HPDE6-E6E7 (cell line): ENCODE results near the gene KLHL29.
A peak's percentile ranks its signal among the peaks of the same experiment; 100 is the strongest.

Source experiments
- DNase-seq: peaks from one replicate; pipeline ENCODE4 v3.0.0; 2011; ENCODE audit warnings: missing footprints; ENCODE audit errors: extremely low spot score

KLHL29 gene

GRCh38 chr2:23422089-23423061 lies 37.4 kb downstream of the KLHL29 start:
- DNase-seq, result no peak

- no peak for DNase-seq
Observed at GRCh38 chr2:23423062-23423872, 38.3 kb downstream of the KLHL29 start.

DNA sequence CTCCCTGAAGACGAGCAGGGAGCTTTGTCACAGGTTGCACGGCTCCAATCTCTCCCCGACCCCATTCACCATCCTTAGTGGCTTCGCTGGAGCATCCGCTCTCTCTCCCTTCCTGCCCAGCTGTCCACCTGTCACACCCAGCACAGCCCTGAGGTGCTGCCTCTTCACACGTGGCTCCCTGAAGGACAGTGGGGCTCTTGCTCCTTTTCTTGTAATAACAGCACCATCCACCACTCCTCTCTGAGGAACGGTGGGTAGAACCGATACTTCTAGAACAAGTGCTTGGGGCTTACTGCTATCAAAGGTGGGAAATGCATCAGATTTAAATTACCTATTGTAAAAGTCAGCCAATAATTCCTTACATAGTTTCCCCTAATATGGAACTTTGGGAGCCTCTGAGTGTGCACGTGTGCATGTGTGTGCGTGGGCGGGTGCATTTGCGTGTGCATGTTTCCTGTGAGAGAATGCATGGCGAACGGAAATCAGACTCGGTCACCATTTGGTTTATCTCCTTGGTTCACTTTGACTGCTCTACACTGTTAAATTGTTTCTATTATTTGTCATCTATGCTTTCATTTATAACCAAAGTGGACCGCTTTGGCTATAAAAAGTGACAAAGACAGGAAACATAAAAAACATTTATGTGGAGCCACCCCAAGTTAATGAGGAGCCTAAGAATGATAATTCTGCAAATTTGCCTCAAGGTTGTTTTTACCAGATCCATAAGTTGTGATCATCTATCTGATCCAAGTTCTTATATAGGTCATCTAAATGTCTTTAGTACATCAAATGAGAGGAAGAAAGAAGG lies 39.1 kb downstream of the KLHL29 start:
- DNase-seq, result no peak

- no peak for DNase-seq
Observed at GRCh38 chr2:23425338-23425871, 40.4 kb downstream of the KLHL29 start.

DNA sequence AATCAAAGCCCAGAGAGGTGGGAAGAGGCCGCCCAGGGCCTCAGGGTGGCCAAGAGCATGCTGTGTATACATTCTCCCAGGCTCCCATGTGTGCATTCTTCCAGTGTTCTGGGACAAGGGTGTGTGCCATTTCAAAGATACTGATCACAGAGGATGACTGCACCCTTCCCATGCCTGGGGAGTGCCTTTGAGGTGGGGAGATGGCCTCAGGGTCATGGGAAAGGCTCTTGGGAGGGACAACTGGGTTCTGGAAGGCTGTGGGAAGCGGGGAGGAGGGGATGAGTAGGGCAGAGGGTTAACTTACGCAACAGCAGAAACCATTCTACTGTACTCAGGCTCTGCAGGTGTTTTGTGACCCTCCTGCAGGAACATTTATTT lies 40.9 kb downstream of the KLHL29 start:
- no peak for DNase-seq

DNA sequence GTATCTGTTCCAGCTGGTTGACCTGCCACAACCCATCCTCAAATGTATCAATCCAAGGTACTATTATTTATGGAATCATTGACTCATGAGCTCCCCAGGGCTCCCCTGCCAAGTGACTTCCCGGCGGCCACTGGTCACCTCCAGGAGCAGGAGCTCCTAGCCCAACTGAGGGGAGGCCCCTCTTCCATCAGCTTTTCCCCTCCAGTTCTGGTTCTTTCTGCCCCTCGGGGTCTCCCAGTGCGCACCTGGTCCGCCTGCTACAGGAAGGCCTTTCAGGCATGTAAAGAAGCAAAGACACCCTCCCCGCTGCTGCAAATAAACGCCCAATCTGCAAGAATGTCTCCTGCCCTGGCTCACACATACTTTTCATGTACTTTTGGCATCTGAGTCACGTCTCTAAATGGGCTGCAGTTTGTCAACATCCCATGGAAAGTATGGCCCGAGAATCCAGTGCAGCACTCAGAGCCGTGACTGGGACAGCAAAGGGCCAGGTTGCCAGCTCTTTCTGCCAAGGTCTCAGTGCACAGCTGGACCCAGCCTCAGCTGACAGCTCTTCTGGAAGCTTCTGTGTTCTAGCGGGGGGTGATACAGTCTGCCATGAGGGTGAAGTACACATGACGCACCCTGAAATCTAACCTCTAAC lies 41.4 kb downstream of the KLHL29 start:
- no peak for DNase-seq

DNA sequence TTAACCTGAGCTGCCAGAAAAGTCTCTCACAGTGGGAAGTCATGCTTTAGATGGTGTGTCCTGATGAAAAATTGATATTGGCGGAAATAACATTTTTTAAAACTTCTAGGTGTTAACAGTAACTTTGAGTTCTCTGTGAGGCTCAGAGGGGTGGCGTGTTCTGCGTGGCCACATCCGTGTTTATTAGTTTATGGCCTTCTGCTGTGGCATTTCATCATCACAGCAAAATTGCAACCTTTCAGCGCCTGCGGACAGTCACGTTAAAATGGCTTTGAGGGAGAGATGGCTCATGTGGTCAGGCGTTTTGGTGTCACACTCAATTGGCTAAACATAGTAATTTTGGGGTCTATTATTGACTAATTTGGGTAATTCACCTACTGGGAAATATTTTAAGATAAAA lies 42.4 kb downstream of the KLHL29 start:
- DNase-seq, result no peak

GRCh38 chr2:23427976-23428375 lies 43.0 kb downstream of the KLHL29 start:
- no peak for DNase-seq

DNA sequence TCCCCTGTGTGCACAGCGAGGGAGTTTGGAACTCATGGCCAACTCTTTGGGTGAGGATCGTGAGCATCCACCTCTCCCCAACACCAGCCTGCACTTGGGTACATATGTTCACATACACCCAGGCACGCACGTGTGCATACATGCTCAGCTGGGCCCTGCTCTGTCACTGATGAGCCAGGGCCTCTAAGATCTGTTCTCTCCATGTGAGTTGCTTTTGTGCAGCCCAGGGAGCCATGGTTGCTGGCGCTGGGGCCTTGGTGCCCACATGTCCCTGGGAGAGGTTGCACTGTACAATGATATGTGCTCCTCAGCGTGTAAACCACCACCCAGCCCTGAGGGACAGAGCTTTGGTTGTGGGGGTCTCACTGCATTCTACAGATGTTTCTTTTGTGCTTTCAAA lies 44.1 kb downstream of the KLHL29 start:
- no peak for DNase-seq

DNA sequence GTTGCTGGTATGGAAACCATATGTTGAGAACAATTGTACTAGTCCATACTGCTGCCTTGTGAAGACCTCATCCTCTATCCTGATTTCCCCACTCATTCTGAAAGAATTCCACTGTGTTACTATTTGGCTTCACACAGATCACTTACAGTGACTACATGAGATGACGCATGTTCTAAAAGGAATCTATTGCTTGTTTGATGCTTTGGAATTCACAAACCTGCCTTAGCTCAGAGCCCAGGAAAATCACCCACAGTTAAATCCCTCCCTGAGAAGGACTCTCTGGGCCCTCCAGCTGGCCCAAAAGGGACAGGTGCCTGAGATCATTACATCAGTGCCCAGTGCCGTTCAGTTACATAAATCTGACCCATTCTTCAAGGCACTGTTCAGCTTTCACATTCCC lies 45.3 kb downstream of the KLHL29 start:
- DNase-seq, result no peak

- no peak for DNase-seq
Observed at GRCh38 chr2:23432531-23432930, 47.6 kb downstream of the KLHL29 start.

DNA sequence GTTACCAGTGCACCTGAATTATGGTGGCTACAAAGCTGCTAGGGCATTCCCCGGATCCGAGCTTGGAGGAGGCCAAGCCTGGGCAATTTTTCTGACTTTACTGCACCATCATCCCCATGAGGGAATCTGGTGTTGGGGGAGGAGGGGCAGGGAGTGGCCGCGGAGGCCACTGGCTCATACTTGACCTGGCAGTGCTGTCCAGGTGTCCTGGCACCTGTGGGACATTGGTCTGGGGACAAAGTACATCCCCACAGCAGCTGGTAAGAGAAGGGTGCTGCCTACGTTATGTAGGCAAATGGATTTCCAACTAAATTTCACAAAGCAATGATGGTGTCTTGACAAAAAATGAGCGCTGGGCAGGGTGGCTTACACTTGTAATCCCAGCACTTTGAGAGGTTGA lies 48.3 kb downstream of the KLHL29 start:
- DNase-seq, result no peak

- no peak for DNase-seq
Observed at GRCh38 chr2:23434721-23435121, 49.7 kb downstream of the KLHL29 start.

DNA sequence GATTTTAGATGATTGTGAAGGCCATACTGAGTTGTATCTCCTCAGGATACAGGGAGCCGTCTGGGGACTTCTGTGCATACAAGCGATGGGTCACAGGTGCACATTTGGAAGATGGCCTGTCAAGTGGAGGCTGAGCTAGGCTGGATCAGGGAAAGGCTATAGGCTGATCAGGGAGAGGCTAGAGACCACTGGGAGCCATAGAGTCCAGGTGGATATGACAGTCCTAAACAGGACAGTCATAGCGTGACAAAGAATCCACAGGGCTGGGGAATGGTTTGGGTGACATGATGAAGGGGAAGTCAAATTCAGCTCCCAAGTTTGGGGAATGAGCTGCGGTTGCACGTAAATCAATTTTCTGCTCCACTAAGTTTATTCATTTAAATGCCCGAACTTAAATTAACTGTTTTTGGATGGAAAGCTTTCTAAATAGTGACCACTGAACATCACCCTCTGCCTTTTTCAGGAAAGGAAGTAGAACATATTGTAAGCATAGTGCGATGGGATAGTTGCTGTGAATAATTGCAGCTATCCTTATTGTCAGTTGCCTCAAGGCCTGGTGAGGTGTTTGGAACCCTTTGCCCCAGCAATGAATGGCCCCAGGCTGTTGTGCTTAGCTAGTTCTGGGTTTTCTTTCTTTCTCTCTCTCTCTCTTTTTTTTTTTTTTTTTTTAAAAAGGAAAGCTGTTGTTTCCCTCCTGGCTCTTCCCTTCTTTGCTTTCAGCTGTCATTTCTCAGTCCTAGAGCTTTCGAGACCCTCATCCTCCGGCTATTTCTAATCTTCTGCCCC lies 50.5 kb downstream of the KLHL29 start:
- no peak for DNase-seq

DNA sequence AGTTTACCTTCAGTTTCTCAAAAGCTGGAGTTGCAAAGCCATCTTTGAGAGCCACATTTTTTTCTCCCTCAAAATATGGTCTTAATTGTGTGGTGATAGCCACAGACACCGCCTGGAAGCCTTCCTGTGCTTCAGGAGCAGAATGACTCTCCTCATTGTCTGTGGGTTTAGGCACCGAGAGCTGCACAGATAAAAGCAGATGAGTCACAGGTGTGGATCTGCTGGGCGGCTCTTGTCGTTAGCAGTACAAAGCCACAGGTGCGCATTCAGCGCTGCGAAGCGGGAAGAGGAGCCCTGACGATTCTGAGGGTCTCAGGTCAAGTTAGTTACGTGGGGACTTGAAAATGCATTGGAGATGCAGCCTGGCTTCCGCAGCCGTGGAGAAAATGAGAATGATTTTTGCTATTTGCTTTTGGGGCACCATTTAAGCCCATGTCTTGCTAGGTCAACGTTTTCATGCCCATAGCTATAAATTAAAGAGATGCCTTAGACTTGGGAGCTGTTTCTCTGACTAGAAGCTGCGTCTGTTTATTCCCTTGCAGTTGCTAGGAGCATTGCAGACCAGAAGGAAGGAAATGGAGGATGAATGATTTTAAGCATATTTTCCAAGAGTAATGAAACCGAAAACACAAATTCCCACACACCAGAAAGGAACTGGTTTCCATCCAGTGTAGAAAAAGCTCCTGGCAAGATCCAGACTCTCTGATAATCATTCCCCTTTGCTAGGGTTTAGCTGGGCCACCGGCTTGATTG lies 51.5 kb downstream of the KLHL29 start:
- no peak for DNase-seq

DNA sequence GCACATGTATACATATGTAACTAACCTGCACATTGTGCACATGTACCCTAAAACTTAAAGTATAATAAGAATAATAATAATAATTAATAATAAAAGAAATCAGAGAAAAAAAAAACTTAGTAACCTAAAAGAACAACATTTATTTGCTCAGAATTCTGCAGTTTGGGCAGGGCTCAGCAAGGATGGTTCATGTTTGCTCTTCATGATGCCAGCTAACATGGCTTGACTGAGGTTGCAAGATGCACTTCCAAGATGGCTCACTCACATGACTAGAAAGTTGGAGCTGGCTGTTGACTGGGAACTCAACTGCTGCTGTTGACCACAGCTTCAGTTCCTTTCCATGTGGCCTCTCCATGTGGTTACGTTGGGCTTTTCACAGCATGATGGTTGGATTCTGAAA lies 56.4 kb downstream of the KLHL29 start:
- DNase-seq, result no peak

GRCh38 chr2:23445450-23445868 lies 60.5 kb downstream of the KLHL29 start:
- peak; percentile 56 for DNase-seq

DNA sequence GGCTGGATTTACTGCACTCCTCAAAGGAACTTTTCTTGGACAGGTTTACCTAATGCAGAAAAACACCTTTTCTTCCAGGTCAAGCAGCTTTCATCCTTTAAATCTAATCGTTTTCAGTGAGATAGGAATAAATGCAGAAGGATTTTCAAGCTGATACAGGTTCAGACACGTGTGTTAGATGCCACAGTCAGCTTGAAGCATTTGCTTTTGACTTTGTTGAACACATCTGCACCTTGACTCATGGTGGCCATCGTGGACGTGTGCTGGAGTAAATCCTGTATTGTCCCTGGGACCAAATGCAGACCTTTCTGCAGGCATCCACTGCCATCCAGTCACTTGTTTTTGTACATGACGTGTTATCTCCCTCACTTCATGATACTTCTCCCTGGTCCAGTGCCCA lies 61.9 kb downstream of the KLHL29 start:
- DNase-seq, result no peak

GRCh38 chr2:23447405-23447804 lies 62.4 kb downstream of the KLHL29 start:
- DNase-seq, result no peak

GRCh38 chr2:23448906-23449305 lies 63.9 kb downstream of the KLHL29 start:
- no peak for DNase-seq
